ENCODE data around the gene GCGR.

Gene GCGR

GRCh38 chr17:81813371-81813684 is 9.4 kb downstream of the GCGR start:
- TF ChIP-seq, protein P1, sequence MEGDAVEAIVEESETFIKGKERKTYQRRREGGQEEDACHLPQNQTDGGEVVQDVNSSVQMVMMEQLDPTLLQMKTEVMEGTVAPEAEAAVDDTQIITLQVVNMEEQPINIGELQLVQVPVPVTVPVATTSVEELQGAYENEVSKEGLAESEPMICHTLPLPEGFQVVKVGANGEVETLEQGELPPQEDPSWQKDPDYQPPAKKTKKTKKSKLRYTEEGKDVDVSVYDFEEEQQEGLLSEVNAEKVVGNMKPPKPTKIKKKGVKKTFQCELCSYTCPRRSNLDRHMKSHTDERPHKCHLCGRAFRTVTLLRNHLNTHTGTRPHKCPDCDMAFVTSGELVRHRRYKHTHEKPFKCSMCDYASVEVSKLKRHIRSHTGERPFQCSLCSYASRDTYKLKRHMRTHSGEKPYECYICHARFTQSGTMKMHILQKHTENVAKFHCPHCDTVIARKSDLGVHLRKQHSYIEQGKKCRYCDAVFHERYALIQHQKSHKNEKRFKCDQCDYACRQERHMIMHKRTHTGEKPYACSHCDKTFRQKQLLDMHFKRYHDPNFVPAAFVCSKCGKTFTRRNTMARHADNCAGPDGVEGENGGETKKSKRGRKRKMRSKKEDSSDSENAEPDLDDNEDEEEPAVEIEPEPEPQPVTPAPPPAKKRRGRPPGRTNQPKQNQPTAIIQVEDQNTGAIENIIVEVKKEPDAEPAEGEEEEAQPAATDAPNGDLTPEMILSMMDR (IDR thresholded peaks at IDR 0.05; ENCODE audit: insufficient read depth, low read depth, low read length, missing control alignments) = no peak
- no peak overlapping the region for H3K4me3 ChIP-seq (ENCODE audit: low read length)
- DNase-seq (ENCODE audit: low read depth) = no peak

DNA sequence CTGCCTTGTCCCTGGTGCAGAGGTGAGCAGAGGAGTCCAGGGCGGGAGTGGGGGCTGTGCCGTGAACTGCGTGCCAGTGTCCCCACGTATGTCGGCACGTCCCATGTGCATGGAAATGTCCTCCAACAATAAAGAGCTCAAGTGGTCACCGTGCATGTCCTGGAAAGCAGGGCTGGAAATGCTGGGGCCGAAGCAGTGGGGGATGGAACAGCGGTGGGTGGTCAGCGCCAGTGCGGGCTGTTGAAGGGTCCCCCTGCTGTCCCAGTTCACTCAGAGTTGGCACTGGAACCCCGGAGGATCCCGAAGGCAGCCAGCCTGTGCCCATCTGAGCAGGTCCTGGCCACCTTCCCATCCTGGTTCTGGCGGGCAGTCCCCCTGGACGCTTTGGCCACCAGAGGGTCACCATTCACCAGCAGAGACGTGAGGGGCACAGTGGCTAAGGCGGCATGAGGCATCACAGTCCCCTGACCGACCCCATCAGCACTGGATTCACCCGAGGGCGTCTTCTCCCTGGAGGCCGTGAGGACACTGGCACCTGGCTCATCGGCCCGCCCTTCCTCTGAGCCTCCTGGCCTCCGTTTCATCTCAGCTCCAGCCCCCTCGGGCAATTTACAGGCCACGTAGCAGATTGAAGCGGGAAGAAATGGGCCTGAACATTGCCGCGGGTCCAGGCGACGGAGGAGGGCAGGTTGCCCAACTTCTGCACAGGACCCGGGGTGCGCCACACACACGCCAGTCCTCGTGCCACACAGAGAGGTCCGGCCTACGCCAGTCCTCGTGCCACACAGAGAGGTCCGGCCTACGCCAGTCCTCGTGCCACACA is 10.1 kb downstream of the GCGR start:
- TF ChIP-seq, protein P1 (IDR thresholded peaks at IDR 0.05; ENCODE audit: insufficient read depth, low read depth, low read length, missing control alignments) = no peak
- no peak for DNase-seq (ENCODE audit: low read depth)
- no peak overlapping the region for H3K4me3 ChIP-seq (ENCODE audit: low read length)

GRCh38 chr17:81814748-81815645 is 11.0 kb downstream of the GCGR start:
- DNase-seq (ENCODE audit: low read depth) = no peak
- no peak overlapping the region for H3K4me3 ChIP-seq (ENCODE audit: low read length)
- TF ChIP-seq, protein P1 (IDR thresholded peaks at IDR 0.05; ENCODE audit: insufficient read depth, low read depth, low read length, missing control alignments) = no peak

- TF ChIP-seq, protein P1 (IDR thresholded peaks at IDR 0.05; ENCODE audit: insufficient read depth, low read depth, low read length, missing control alignments) = no peak
- H3K4me3 ChIP-seq (ENCODE audit: low read length) = no peak overlapping the region
- DNase-seq (ENCODE audit: low read depth) = no peak
Measured at GRCh38 chr17:81815646-81815986, 11.7 kb downstream of the GCGR start.

DNA sequence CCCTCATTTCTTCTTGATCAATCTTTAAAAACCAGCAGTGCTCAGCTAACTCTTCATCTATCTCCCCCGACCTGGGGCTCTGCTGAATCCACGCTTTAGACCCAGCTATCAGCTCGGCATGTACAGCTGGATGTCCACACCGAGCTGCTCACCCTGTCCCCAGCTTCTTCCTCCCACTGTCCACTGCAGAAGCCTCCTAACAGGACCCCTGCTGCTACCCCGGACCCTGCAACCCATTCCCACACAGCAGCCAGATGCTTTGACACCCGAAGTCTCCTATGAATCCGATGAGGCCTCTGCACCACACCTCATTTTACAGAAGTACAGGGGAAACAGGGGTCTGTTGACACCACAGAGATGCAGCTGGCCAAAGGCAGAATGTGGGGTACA is 13.8 kb downstream of the GCGR start:
- TF ChIP-seq, protein P1 (IDR thresholded peaks at IDR 0.05; ENCODE audit: insufficient read depth, low read depth, low read length, missing control alignments) = no peak
- no peak for DNase-seq (ENCODE audit: low read depth)
- no peak overlapping the region for H3K4me3 ChIP-seq (ENCODE audit: low read length)

GRCh38 chr17:81819708-81820107 is 15.8 kb downstream of the GCGR start:
- no peak overlapping the region for H3K4me3 ChIP-seq (ENCODE audit: low read length)
- TF ChIP-seq, protein P1 (IDR thresholded peaks at IDR 0.05; ENCODE audit: insufficient read depth, low read depth, low read length, missing control alignments) = no peak
- no peak for DNase-seq (ENCODE audit: low read depth)

Data from epithelial cell of esophagus (primary cell).